HG03139 (cell line): ENCODE data around the gene MPP7.

Experiments
- ATAC-seq: cut with Tn5 transposase; IDR thresholded peaks from one replicate; pipeline ENCODE4 v1.9.1; 2021; ENCODE audit not compliant: unreplicated experiment

Gene MPP7

DNA sequence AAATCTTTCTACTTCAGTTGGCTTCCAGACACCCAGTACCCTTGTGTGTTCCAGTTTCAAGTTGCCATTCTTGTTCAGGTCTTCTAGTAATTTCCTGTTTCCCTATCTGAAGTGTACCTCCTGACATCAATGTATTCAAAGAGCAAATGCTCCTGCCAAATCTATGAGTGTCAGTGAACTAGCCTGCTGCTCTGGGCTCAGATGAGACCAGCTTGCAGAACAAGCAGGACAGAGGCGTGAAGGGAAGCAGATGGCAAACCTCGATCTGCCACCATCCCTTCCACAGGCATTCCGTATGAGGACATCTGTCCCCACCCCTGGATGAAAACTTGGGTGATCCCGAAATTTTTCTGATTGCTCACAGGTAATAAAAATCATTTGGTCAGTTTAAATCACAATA lies 4.4 kb upstream of the MPP7 start:
- ATAC-seq = no peak

DNA sequence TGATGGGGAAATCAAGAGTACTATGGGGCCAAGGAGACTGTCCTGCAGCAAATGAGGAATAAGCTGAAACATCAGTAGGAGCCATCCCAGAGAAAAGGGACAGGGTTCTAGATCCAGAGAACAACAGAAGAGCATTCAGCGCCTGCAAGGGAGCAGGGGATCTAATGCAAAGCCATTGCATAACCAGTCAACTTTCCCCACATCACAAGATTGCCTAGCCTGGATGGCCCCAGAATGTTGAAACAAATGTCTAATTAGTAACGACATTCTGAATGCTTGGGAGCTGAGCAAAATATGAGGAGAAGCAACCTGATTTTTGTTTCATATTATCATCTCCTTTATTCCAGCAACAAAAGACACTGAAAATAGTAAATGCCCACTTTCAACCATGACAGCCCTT lies 2.7 kb upstream of the MPP7 start:
- ATAC-seq = no peak

DNA sequence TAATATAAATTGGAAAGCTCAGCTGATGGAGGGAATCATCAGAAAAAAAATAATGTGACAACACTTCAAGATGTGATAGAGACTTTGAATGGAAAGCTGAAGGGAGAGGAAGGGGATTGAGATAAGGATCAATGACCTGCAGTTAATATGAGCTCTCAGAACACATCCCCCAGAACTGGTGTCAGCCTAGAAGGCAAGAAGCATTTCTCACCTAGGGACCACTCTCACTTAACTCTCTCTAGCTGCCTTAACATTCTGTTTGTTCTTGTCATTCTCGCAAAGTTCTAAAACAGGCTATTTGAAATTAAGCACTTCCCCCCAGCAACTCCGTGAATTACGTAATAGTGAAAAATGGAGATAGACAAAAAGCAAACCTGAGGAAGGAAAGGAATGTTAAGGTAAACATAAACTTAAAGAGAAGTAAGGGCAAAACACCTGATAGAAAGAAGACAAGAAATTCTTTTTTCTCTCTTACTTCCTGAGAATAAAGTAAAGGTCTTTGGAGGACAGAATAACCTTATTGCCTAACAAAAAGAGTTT lies 1.2 kb upstream of the MPP7 start:
- no peak for ATAC-seq

DNA sequence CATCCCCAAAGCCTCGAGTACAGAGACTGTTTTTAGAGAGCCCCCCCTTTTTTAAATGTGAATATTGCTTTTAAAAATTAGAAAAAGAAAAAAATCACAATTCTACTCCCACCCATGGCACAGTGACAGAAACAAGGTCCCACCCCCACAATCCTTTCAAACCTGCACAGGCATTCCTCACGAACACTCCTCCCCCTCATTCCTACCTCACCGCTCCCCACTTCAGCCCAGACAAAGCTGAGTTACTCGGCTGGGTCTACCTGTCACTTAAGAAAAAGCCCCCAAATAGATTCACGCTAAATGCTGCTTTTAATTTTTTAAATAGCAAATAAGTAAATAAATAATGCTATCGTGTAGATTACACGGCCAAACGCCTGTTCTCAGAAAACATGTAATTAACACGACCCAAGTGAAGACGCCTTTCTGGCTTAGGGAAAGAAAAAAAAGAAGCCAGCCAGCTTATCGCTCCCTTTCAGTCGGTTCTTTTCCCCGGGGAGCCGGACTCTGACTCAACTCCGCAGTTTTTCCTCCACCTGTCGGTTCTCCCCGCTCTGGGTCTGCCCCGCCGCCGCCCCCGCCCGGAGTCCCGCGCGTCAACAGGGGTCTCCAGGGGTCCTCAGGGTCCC lies 739 bp downstream of the MPP7 start:
- ATAC-seq = no peak

DNA sequence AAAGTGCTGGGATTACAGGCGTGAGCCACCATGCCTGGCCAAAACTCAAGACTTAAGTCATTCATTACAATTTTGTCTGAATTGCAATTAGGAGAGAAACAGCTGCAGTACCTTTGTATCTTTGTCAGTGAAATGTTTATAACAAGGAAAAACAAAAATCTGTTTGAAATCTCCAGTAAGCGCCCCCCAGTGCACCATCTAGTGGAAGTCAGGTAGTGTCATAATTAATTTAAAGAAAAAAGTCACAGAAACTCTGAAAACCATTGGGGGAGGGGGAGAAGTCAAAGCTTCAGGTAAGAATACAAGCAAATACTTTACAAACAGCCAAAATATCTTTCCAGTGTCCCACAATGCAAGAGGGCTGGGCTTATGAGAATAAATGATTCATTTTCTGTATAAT lies 2.8 kb downstream of the MPP7 start:
- ATAC-seq = no peak

DNA sequence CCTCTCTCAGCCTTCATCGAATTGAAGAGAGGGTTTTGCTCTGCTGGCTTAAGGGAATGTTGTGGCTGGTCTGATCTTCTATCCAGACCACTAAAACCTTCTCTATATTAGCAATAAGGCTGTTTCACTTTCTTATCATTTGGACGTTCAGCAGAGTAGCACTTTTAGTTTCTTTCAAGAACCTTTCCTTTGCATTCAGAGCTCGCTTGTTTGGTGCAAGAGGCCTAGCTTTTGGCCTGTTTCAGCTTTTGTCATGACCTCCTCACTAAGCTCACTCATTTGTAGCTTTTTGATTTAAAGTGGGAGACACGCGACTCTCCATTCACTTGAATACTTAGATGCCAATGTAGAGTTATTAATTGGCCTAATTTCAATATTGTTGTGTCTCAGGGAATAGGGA lies 3.9 kb downstream of the MPP7 start:
- ATAC-seq = no peak

DNA sequence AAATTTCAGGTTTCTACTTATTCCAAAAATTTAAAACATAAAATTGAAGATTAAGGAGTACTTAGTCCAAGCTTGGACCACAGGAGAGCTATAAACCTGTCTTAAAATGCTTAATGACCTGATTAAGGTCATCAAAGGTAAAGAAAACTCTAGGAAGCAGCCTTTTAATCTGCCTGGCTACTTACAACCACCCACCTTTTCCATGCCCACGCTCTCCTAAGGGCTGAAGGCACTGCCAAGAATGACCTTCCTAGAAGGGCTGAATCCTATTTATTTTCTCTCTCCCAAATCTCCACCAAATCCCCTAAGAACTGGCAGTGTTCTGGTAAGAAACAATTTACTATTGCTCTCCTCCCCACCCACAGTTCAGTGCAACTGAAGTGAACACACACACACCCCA lies 6.8 kb downstream of the MPP7 start:
- ATAC-seq = no peak

DNA sequence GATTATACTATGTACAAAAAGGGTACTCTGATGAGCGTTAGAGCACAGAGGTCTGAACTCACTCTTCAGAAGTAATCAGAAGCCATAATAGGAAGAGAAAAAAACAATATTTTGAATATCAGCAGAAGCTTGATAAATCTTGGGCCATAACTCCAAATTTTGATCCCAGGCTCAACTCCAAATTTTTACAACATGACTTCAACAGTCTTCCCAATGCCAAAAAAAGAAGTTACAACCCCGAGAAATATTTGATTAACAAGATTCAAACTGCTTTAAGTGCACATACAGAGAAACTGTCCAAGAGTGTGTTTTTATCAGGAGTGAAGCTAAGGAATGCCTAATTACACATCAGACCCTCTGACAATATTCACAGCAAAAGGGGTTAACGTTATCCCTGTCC lies 7.5 kb downstream of the MPP7 start:
- no peak for ATAC-seq

DNA sequence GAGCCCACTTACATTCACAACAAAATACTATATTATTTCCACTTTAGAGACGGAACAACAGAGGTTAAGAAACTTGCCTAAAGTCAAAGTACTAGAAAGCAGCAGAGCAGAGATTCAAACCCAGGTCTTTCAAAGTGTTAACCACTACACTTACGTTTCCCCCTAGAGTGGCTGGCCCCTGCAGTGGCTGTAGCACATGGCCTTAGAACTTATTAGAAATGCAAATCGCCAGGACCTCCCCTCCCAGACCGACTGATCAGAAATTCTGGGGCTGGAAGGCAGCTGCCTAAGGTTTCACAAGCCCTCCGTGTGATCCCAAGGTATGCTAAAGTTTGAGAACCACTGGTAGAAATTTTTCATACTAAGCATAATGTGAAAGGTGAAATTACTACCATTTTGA lies 8.1 kb downstream of the MPP7 start:
- no peak for ATAC-seq

DNA sequence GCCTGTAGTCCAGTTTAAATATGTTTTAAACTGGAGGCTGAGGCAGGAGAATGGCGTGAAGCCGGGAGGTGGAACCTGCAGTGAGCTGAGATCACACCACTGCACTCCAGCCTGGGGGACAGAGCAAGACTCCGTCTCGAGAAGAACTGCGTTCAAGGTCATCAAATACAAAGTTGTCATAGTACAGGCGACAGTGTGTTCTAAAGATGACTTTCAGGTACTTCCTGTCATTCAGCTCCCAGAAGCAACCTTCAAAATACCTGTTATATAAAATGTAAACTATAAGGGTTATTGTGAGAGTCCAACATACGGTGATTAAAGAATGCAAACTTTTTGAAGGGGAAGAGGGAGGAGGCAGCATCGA lies 8.7 kb downstream of the MPP7 start:
- ATAC-seq = no peak

DNA sequence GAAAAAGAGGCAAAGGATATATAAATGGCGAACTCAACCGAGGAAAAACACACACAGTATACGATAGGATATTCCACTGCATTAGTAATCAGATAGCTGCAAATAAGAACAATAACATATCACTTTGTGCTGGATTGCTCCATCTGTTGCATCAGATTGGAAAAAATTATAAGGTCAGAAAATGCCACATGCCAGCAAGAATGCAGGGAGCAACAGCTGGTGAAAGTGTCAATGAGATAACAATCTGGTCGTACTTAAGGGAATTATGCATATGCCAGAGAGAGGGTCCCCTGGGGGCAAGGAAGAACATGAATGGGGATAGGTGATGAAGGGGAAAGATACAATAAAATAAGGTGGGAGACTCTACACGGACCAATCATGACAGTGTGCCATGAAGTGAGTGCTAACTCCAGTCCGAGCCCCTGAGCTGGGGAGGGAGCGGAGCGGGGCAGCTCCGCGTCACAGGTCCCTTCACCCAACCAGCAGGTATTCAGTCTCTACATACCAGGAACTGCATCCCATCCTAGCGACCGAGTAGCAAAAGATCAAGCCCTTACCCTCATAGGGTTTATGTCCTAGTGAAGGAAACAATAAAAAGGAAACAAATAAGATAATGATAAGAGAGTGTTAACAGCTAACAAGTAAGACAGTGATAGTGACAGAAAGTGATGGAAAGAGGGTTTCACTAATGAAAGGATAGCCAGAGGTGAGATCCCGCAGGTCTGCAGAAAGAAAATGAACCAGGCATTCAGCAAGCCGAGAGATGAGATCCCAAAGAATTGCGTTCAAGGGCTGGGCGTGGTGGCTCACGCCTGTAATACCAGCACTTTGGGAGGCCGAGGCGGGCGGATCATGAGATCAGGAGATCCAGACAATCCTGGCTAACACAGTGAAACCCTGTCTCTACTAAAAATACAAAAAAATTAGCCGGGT lies 9.4 kb downstream of the MPP7 start:
- ATAC-seq = no peak

DNA sequence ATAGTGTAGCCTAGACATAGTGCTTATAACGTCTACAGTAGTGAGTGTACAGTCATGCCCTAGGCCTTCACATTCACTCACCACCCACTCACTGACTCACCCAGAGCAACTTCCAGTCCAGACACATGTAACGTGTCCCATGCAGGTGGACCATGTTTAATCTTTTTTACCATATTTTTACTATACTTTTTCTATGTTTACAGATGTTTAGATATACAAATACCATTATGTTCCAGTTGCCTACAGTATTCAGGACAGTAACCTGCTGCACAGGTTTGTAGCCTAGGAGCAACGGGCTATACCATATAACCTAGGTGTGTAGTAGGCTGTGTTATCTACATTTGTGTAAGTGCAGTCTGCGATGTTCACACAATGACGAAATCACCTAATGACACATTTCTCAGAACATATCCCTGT lies 11.0 kb downstream of the MPP7 start:
- no peak for ATAC-seq

DNA sequence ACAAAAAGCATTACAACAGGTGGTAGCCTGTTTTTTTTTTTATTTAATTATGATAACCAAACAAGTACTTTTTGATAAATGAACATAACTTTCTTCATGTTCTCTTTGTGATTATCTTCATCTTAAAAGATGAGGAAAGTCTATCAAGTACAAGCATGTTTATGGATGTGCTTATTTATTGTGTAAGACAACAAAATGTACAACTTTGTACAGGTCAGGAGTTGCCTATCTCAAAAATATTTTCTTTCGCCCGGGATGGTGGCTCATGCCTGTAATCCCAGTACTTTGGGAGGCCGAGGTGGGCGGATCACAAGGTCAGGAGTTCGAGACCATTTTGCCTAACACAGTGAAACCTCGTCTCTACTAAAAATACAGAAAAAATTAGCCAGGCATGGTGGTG lies 17.0 kb downstream of the MPP7 start:
- ATAC-seq = no peak

DNA sequence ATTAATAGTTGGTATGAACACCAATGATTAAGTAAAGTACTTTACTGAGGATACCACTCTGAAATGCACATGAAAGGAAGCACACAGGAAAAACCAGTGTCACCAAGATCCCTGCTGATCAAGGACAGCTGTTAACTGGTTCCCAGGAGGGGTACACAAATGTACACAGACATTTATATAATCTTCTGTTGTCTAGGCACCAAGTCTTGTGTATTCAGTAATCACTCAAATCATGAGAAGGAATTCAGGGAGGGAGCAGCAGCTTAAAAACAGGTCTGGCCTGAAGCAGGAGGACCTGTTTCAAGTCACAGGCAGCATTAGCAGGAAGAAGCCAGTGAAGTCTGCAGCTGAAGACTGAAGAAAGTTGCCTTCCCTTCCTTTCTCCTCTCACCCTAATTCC lies 18.7 kb downstream of the MPP7 start:
- no peak for ATAC-seq

DNA sequence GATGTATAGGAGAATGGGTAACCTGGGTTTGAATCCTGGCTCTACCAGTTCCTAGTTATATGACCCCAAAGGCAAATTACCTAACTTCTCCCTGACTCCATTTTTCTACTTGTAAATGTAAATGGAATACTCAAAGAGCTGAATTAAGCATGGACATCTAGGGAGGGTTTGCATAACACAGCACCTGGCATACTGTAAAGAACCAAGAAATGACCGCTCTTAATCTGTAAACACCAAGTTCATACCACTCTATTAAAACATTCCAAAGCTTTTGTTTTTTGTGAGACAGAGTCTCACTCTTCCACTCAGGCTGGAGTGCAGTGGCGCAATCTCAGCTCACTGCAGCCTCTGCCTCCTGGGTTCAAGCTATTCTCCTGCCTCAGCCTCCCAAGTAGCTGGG lies 19.6 kb downstream of the MPP7 start:
- ATAC-seq = no peak

DNA sequence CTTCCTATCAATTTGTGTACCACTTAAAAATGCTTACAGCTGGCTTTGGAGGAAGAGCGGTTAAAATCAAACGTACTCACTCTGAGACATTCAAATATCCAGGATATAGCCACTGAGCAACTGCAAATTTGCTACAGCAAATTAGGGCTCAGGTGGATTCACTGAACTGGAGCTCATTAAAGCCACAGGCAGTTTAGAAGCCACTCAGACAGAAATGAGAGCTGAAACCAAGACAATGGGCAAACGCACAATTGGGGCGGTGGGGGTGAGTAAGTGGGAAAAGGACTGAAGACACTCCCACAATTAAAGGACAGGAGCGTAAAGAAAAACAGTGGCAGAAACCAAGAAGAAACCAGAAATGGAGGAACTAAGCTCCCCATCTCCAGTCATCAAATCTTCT lies 20.5 kb downstream of the MPP7 start:
- no peak for ATAC-seq

DNA sequence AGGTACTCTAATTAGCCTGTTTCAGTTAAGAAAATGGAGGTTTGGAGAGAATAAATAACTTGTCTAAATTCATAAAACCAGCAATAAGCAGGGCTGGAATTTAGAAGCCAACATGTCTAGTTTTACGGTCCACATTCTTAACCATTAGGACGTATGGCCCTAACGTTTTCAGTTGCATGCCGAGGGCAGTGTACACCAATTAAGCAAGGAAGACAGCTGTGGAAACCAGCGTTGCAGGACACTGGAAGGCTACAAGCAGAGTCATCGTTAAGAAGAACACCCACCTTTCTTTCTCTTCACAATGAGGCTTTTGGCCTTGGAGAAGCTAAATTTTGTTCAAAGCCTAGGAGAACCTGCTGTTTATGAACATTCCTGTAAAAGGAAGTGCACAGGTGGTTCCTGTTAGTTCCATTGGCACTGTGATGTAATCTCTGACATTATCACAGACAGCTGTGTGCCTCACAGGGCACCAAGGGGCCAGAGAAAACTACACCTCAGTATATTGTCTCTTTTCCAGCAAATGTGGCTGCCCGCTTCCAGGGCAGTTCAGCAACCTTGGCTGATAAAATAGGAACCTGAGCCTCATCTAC lies 21.0 kb downstream of the MPP7 start:
- ATAC-seq = no peak

DNA sequence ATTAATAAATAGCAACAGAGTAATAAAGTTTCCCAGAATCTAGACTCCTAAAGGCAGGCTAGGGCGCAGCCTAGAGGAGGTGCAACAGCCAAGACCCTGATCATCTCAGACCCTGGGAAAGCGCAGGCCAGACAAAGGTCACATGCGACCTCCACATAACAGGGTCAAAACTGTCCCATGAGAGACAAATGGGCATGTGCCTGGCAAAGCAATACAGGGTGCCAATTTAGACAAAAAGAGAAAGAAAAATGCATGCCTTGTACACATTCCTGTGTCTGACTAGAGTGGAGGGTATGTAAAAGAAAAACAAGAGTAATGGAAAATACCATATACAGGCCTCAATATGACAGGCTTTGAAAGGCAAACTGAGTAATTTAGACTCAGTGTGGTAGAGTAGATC lies 22.2 kb downstream of the MPP7 start:
- ATAC-seq = no peak

DNA sequence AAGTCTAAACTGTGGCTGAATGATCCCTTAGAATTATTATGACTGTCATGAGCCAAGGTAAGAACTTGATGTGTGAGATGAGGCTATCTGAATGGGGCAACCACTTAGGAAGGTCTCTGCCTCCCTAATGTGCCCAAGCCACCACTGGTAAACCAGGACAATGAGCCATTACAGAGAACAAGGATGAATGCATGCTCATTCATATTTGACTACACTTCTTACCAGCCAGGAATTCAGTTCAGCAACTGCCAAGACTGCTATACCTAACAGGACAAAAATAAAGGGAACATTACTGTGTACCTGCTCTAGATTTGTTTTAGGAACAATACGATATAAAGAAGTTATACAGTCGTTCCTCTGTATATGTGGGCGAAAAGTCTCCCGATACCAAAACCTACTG lies 23.0 kb downstream of the MPP7 start:
- no peak for ATAC-seq

DNA sequence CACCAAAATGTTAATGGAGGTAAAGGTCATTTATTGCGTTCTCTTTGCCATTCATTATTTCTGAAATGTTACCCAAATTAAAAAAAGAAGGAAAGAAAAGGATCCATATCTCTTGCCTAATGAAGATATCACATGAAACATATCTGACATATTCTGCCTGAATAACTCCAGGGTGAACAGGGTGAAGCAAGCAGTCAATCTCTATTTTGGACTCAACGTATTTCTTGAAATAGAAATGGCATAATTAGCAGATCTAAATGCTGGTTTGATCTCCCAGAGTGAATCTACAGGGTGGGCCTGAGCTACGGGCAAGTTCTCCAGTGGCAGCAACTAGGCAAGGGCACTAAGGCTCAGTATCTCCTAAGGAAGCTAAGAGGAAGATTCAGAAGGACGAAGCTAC lies 24.0 kb downstream of the MPP7 start:
- ATAC-seq = no peak

DNA sequence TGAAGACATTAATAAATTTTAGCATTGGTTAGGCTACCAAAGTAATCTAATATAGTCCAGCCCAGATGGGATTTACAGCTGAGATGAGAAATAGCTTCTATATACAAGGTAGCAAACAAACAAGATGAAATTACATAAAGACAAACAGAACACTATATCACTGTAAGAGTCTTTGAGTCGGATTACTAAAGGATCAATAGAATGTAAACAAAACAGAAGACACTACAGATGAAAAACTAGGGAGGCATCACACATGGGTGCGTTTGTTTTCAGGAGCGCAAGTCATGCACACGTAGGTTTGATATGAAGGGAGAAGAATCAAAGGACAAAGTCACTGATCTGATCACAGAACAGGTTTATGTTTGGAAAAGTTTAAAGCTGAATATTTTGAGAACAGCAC lies 26.5 kb downstream of the MPP7 start:
- no peak for ATAC-seq

DNA sequence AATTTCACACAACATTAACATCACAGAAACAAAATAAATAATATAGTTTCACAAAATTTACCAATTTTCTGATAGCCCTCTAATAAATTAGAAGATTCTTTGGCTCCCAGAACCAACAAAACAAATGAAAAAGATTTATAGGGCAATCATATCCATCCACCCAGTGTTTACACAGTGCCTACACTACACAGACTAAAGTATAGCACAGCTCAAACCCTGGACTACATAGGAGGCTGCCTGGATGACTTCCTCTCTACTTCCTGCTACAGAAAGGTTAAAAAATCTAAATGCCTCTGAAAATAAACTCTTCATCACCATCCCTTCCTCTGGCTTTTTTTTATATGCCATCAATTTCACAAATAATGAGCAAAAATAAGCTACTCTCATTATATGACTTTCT lies 28.4 kb downstream of the MPP7 start:
- no peak for ATAC-seq
